GM18502 (cell line): Measurements from ENCODE around the gene OR1S1.
"Not testable (repeated sequence)": the region's sequence is repeated elsewhere in the genome, so short reads cannot be mapped to it uniquely, and the experiment has no call there.

Experiments
- ATAC-seq: cut with Tn5 transposase; IDR thresholded peaks from one replicate; pipeline ENCODE4 v1.9.1; 2021; ENCODE audit warnings: mild to moderate bottlenecking; ENCODE audit not compliant: unreplicated experiment, poor library complexity

OR1S1 gene

GRCh38 chr11:58212420-58212819 lies at the start of gene OR1S1:
Gene OR1S1 (plus strand): TSS chr11:58212720.
- ATAC-seq = not testable (repeated sequence)

DNA sequence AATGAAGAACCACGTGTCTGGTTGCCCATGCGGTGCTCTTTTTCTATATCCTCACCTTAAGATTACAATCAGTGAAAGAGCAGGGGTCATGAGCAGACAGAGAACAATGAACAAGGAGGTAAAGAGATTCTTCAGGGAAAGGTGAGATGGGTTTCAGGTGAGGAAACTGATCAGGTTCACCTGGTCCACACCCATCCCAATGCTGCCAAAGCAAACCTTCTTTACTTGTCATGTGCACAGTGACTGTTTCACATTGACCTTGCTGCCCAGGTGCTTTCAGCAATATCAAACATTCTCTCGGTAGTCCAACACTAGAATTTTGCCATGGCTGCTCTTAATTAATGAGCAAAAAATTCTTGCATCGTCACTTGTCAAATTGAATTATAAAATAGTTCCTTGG lies 48.1 kb upstream of the OR1S1 start:
- no peak for ATAC-seq

- ATAC-seq = no peak
Measured at GRCh38 chr11:58164990-58165389, 47.5 kb upstream of the OR1S1 start.

DNA sequence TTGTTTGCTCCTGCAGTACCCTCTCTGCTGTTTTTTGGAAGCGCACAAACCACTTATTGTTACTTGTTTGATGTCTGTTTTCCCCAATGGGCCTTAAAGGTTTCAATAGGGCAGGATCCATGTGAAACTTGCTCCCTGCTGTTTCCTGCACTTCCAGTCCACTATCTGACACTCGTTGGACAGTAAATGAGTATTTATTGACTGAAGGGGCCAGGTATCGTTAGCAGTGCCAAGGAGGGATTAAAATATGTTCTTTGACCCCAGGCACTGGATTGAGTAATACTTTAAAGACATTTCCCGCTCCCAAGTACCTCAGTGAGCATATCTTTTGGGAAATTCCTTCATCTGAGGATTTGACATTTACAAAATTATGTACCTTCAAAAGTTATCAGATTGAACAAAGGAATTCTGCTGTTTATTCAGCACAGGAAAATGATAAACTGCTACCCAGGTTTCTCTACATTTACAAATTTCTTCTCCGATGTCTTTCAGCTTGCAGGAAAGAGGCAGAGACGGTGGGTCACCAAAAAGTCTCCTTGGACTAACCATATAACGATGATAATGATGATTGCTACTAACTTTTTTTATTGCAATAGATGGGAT lies 46.9 kb upstream of the OR1S1 start:
- no peak for ATAC-seq

GRCh38 chr11:58177409-58178054 lies 35.0 kb upstream of the OR1S1 start:
- ATAC-seq = no peak

- ATAC-seq = no peak
Measured at GRCh38 chr11:58178444-58178843, 34.1 kb upstream of the OR1S1 start.

DNA sequence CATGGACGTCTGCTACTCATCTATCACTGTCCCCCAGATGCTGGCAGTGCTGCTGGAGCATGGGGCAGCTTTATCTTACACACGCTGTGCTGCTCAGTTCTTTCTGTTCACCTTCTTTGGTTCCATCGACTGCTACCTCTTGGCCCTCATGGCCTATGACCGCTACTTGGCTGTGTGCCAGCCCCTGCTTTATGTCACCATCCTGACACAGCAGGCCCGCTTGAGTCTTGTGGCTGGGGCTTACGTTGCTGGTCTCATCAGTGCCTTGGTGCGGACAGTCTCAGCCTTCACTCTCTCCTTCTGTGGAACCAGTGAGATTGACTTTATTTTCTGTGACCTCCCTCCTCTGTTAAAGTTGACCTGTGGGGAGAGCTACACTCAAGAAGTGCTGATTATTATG lies 32.9 kb upstream of the OR1S1 start:
- ATAC-seq = no peak

GRCh38 chr11:58186938-58187337 lies 25.6 kb upstream of the OR1S1 start:
- no peak for ATAC-seq

GRCh38 chr11:58188770-58189169 lies 23.8 kb upstream of the OR1S1 start, which contains the start of gene OR9Q2:
Gene OR9Q2 (plus strand): TSS chr11:58189070. CDS start chr11:58190491, 1,421 bp downstream.
- ATAC-seq = no peak

DNA sequence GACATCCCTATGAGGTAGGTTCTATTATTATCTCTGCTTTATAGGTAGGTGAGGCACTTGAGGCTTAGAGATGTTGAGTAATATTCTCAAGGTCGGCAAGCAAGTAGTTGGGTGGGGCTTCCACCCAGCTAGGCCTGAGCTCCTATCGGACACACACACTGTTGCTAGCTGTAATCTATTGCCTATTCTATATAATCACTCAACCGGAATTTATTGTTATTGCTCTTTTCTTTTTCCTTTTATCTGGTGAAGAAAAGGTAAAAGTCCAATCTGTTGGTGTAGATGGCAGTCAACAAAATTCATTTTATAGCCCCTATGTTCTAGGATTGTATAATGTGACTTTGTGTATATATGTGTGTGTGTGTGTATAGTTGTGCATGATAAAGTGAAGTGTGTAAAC lies 20.3 kb upstream of the OR1S1 start:
- no peak for ATAC-seq

GRCh38 chr11:58193391-58193790 lies 19.1 kb upstream of the OR1S1 start:
- ATAC-seq = no peak

GRCh38 chr11:58195939-58196338 lies 16.6 kb upstream of the OR1S1 start:
- no peak for ATAC-seq

DNA sequence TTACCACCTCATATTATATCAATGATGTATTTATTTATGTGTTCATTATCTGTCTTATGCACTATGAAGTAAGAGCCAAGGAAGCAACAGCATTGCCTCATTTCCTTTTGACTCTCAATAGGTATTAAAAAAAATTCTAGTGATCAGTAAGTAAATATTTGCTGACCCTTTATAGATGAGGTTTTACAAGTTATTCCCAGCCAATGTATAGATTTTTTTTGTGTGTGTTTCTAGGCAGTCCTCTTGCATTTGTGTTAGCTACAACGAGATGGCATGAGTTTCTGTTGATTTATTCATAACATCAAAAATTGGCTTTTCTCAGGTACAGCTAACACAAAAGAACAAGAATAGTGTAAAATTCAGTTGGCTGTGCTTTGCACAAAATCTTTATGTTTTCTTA lies 13.2 kb upstream of the OR1S1 start:
- ATAC-seq = no peak

DNA sequence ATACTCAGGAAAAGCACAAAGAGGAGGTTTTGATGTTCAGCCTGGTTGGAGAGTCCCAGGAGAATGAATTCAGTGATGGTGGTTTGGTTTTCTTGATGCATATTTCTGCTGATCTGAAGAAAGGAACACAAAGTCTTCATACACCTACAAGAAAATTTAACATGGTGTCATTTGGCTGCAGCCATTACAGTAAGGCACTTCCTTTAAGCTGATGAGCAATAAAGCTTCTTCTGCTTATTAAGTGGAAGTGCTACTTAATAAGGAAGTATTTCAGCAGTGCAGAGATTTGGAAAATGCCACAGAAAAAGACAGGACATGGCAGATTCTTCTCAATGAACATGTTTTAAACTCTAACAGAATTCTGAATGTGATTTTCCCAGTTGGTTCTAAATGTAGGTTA lies 8.5 kb upstream of the OR1S1 start, which contains the start of gene OR1S2:
Gene OR1S2, minus strand, starts transcription at position 101 of the 400 bp plus-strand sequence. Its CDS starts 0 bp downstream, at position 101.
- ATAC-seq = no peak

- no peak for ATAC-seq
Measured at GRCh38 chr11:58216476-58216875, 4.0 kb downstream of the OR1S1 start.

GRCh38 chr11:58222721-58223120 lies 10.2 kb downstream of the OR1S1 start:
- ATAC-seq = no peak

- ATAC-seq = no peak
Measured at GRCh38 chr11:58227956-58228615, 15.6 kb downstream of the OR1S1 start.

DNA sequence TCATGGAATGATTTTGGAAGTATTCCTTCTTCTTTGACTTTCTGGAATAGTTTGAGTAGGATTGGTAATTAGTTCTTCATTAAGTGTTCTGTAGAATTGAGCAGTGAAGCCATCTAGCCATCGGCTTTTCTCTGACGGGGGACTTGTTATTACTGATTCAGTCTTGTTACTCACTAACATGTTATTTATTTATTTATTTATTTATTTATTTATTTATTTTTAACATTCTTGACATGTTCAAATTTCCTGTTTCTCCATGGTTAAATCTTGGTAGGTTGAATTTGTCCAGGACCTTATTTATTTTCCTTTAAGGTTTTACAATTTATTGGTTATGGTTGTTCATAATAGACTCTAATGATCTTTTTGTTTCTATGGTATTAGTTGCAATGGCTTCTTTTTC lies 31.4 kb downstream of the OR1S1 start:
- no peak for ATAC-seq

- no peak for ATAC-seq
Measured at GRCh38 chr11:58254936-58255335, 42.4 kb downstream of the OR1S1 start.

DNA sequence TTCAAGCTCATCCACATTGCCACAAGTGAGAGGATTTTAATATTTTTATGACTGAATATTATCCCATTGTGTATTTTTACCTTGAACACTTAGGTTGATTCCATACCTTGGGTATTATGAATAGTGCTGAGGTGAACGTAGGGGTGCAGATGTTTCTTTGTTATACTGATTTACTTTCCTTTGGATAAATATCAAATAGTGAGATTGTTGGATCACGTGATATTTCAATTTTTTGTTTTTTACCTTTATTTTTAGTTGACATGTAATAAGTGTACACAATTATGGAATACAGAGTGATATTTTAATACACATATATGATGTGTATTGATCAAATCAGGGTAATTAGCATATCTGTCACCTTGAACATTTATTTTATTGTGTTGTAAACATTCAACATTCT lies 47.5 kb downstream of the OR1S1 start:
- ATAC-seq = no peak
